DMS53 treated with DMSO at 0.1 percent for 48 hours (cell line): ENCODE results near the gene MAK.
"Not testable (repeated sequence)": the region's sequence is repeated elsewhere in the genome, so short reads cannot be mapped to it uniquely, and the experiment has no call there.

Source experiments
- DNase-seq: peaks from one replicate; lab custom pipeline; 2025; ENCODE audit not compliant: unreplicated experiment; lab: John Stamatoyannopoulos, UW

The MAK gene, protein sequence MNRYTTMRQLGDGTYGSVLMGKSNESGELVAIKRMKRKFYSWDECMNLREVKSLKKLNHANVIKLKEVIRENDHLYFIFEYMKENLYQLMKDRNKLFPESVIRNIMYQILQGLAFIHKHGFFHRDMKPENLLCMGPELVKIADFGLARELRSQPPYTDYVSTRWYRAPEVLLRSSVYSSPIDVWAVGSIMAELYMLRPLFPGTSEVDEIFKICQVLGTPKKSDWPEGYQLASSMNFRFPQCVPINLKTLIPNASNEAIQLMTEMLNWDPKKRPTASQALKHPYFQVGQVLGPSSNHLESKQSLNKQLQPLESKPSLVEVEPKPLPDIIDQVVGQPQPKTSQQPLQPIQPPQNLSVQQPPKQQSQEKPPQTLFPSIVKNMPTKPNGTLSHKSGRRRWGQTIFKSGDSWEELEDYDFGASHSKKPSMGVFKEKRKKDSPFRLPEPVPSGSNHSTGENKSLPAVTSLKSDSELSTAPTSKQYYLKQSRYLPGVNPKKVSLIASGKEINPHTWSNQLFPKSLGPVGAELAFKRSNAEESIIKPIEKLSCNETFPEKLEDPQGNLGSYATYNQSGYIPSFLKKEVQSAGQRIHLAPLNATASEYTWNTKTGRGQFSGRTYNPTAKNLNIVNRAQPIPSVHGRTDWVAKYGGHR

DNA sequence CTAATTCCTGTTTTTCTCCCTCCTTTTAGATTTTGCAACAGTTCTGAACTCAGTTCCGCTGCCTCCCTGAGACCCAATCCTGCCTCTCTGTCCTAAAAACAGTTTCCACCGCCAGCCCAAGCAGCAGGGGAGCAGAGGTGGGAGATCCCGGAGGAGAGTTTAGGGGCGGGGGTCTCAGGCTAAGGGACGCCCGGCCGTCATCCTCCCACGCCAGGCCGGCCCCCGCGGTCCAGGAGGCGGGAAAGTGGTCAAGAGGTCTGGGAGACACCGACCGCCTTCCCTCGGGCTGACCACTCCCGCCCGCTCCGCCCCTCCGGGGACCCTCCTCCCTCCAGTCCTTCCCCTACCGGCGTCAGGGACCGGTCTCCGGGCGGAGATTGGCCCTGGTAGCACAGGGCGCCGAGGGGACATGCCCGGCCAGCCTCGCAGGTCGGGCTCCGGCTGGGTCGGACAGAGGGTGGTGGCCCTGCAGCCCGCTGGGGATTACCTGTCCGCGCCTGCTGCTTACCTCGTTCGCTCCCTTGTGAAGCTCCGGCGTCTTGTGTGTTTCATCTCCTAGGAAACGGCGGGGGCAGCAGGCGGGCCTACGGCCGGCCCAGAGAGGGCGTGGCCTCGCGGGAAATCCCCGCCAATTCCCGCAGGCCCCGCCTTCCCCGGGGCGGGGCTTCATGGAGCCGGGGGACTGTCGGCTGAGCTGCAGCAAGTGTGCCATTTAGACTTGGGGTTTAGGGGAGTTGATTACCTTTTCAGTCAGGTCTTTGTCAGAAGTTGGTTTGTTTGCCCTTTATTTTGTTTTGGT is at the start of gene MAK:
MAK (minus strand) TSS at position 545 of the 799 bp plus-strand sequence. CDS start 7,891 bp downstream, outside the sequence.
- peak; percentile 90 for DNase-seq

- DNase-seq: peak; percentile 73
Observed at GRCh38 chr6:10886691-10887502, 48.6 kb upstream of the MAK start, which contains the start of gene SYCP2L. SYCP2L (plus strand) TSS chr6:10887052; CDS start chr6:10887127, 75 bp downstream.

- not testable (repeated sequence) for DNase-seq
Observed at GRCh38 chr6:10886365-10886690, 48.0 kb upstream of the MAK start.

GRCh38 chr6:10884245-10884972 is 46.1 kb upstream of the MAK start:
- no peak for DNase-seq

- DNase-seq: no peak
Observed at GRCh38 chr6:10883312-10884244, 45.2 kb upstream of the MAK start.

GRCh38 chr6:10882657-10883171 is 44.4 kb upstream of the MAK start:
- DNase-seq: no peak

DNA sequence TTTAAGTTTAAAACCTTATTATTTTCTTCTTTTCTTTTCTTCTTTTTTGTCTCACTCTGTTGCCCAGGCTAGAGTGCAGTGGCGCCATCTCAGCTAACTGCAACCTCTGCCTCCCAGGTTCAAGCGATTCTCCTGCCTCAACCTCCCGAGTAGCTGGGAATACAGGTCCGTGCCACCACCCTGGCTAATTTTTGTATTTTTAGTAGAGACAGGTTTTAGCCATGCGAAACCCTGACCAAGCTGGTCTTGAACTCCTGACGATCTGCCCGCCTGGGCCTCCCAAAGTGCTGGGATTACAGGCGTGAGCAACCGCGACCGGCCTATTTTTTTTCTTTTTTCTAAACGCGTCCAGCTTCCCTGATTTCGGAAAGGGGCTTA is 43.9 kb upstream of the MAK start:
- not testable (repeated sequence) for DNase-seq

- DNase-seq: no peak
Observed at GRCh38 chr6:10880366-10880765, 42.0 kb upstream of the MAK start.

DNA sequence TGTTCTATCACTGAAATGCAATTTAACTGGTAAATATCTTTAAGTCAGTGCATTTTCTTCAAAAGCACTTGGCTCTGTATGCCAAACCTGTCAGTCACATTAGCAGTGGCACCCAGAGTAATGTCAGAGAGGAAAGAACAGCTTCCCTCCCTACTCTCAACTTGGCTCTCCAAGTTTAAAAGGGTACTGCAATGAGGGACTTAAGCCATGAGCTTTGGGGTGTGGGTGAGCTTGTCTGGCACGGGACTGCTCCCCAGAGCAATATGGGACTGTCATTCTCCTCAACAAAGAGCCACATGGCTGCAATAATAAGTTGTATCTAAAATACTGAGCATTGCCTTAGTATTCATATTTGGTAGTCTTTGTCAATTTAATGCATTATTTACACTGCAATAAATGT is 39.5 kb upstream of the MAK start:
- no peak for DNase-seq

DNA sequence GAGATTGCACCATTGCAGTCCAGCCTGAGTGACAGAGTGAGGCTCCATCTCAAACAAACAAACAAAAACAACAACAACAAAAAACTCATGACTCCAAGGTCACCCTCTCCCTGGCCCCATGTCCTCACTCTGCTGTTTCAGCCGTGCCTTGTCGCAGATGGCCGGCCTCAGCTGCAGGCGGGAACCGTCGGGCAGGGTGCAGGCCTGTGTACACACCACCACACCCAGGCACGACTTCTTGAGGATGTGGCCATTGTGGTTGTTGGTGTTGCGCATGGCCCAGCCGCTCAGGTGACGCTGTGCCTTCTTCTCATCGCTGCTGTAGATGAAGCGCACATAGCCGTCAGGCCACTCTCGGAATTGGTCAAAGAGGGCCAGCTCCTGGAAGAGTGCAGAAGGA is 38.7 kb upstream of the MAK start:
- DNase-seq: no peak

DNA sequence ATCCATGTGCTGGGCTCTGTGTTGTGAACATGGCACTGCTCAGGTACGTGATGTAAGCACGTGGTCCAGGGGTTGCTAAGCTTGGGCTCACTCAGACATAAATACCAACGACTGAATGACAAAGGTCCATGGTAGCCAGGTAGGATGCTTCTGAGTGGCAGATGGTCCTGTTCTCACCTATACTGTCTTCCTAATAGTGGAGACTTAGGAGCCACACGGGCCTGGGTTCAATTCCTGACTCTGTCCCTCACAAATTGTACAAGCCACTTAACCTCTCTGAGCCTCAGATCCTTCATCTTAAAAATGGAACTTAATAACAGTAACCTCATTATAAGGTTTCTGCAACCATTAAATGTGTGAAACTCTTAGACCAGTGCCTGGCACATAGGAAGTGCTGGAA is 36.7 kb upstream of the MAK start:
- no peak for DNase-seq

DNA sequence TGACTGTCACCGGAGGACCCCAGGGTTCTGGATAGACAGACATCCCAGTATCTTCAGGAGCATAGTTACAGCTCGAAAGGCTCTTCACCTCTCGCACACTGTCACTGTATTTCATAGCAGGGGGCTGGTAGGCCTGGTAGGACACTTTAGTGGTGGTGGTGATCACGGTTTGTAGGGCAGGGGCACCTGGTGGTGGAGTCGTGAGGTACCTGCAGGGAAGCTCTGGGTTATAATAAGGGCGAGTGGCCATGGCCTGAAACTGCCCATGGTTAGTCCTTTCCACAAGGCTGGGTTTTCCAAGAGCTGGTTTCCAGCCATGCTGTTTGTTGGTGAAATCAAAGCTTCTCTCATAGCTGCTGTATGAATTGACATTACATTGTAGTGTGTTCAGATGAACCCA is 35.9 kb upstream of the MAK start:
- no peak for DNase-seq

DNA sequence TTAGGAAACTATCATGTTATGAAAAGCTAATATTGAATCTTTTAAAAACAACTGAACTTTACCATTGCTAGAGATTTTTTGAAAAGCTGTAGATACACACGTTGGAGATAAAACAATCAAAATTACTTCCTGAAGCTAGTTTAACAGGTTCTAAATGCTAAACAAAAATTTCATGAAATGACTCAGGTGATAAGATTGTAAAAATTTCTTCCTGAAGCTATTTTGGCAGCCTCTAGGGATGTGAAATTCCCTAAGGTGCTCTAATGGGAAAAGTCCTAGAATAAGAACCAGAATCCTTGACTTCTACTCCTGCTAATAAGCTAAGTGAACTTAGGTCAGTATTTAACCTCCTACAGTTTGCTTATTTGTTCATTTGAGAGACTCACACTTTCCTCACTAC is 35.0 kb upstream of the MAK start:
- DNase-seq: no peak

GRCh38 chr6:10867952-10868351 is 29.6 kb upstream of the MAK start:
- no peak for DNase-seq

DNA sequence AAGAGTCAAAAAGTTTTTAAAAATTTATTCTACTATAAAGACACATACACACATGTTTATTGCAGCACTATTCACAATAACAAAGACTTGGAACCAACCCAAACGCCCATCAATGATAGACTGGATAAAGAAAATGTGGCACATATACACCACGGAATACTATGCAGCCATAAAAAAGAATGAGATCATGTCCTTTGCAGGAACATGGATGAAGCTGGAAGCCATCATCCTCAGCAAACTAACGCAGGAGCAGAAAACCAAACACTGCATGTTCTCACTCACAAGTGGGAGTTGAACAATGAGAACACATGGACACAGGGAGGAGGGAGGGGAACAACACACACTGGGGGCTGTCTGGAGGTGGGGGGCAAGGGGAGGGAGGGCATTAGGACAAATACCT is 28.4 kb upstream of the MAK start:
- not testable (repeated sequence) for DNase-seq

DNA sequence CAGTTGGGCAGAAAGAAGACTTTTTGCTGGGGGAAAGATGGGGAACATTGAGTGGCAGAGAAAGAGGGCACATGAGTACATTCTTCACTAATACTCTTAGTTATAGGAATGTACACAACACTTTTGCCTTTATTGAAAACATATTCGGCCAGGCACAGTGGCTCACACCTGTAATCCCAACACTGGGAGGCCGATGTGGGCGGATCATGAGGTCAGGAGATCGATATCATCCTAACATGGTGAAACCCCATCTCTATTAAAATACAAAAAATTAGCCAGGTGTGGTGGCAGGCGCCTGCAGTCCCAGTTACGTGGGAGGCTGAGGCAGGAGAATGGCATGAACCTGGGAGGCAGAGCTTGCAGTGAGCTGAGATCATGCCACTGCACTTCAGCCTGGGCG is 24.7 kb upstream of the MAK start:
- DNase-seq: not testable (repeated sequence)

DNA sequence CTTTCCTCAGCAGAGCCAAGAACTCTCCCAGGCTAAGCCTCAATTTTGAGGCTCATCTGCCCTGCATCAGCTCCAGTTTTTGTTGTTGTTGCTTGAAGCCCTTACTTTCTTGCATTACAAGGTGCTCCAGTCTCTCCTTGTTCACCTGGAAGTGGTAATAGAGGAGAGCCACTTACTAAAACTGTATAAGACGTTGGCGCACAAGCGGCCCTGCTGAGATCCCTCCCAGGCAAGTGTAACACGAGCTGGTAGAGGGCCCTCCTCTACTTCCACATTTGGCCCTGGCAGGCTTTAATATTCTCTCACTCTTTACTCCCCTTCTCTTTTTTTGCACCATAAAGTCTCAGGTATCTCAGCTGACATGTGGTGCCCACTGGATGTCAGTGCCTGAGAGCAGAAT is 24.0 kb upstream of the MAK start:
- DNase-seq: no peak

- DNase-seq: no peak
Observed at GRCh38 chr6:10861086-10861485, 22.7 kb upstream of the MAK start.

GRCh38 chr6:10857259-10857658 is 18.9 kb upstream of the MAK start:
- no peak for DNase-seq
